HG03460 (cell line): ENCODE measurements around the gene RPS6KA5.

Experiments used
- ATAC-seq: cut with Tn5 transposase; IDR thresholded peaks from one replicate; pipeline ENCODE4 v1.9.1; 2021; ENCODE audit not compliant: unreplicated experiment

Gene RPS6KA5

DNA sequence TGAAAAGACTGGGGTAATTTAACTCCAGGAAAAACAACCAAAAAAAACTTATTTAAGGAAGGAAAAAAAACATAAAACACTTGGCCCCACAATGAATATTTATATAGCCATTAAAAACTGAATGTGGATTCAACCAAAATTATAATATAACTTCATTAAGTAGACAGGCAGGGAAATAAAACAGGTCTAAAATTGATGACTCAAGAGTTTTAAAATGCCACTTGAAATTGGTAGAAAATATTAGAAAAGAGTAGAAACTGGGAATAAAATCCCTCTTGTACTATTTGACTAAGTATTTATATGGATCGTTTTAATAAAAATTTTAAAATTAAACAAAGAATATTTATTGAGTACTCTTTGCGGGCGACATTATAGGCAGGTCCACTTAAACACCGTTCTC, 28.8 kb downstream of the RPS6KA5 start:
- no peak for ATAC-seq

DNA sequence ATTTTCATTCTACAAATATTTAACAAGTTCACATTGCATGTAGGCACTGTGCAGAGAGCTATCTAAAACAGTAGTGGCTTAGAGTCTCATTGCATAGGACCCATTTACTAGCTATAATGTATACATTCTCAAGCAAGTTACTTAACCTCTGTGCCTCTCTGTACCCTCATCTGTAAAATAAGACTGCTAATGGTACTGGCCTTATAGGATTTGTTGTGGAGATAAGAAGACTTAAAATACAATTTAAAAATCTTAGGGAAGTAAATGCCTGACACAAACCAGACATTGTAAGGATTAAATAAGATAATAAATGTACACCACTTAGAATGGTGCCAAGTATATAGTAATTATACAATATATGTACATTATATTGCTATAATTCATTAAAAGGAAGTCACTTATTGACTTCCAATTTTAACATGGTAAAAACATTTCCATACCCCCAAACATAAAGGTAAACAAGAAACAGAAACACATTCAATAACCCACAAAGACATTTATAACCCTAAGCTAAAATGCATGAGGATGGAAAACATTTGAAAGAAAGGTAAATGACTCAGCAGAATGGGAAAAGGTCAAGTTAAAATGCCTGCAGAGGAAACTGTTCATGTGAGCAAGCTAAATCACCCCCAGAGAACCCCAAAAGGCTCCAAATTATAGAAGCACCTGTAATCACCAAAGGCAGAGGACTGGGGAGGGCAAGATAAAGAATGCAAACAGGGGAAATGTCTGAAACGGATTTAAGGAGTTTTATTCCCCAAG, 30.8 kb downstream of the RPS6KA5 start:
- ATAC-seq: no peak

DNA sequence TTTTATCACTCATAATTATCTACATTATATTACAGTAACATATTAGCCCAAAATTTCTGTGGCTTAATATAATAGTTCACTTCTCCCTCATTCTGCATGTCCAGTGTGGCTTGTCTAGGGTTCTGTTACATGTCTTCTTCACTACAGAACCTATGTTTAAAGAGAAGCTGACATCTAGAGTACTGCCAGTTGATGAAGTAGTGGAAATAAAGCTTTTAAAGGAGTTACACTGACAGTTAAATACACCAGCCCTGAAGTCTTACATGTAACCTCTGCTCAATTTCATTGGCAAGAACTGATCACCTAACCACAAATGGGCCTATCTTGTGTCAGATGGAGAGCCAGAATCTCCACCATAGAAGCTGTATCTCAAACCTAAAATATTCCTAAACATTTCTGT, 32.9 kb downstream of the RPS6KA5 start:
- no peak for ATAC-seq

DNA sequence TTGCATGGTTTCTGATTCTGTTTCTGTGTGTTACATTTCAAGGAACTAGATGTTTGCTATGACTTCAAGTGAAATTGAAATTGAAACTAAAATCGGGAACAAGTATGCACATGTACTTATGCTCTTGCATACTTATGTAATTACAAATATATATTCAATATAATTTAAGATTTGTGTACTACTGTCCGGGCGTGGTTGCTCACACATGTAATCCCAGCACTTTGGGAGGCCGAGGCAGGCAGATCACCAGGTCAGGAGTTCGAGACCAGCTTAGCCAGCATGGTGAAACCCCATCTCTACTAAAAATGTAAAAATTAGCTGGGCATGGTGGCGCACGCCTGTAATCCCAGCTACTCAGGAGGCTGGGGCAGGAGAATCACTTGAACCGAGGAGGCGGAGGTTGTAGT, 37.8 kb downstream of the RPS6KA5 start:
- peak; percentile 86 for ATAC-seq

DNA sequence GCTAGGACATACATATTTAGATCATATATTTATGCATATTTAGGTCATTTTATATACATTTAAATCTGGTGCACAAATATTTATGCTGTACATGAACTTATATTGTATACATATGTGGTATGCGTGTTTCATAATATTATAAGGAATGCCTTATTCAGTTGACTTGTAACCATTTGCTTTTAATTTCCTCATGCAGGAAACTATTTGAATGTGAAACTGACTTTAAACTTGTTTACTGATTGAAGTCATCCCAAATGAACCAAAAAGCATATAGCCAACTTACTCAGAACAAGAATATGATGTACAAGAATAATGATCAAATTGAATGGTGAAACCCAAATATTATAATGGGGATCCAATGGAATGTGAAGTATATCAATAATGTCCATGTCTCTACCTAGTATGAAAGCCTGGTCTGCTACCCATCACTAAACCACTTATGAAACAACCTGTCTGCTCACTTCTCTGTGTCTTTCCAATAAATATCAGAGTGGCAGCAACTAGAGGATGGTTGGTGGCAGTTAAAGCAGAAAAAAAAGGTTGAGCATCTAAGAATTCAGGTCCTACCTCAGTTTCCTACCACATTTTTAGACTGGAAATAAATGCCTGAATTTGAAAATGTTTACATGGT, 38.3 kb downstream of the RPS6KA5 start:
- peak; percentile 43 for ATAC-seq

DNA sequence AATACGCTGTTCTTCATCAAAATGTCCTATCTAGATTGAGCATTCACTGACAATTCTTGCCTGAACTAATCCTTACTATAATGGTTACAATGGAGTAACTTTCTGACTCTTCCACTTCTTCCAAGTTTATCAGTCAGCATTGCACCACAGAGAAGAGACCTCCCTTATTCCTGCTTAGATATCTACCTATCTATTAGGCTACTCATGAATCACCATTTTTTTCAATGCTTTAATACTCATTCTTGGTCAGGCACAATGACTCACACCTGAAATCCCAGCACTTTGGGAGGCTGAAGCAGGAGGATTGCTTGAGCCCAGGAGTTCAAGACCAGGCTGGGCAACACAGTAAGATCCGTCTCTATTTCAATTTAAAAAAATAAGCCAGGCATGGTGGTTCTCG, 39.3 kb downstream of the RPS6KA5 start:
- ATAC-seq: no peak

DNA sequence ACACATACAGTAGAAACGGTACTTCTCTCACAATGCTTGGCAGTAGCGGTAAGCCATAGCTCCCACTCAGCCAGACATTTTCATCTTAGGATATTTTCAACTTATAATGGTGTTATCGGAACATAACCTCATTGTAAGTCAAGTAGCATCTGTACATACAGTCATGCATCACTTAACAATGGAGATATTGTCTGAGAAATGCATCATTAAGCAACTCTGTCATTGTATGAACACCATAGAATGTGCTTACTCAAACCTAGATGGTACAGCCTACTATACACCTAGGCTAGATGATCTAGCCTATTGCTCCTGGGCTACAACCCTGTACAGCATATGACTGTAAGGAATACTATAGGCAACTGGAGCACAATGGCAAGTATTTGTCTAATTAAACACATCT, 40.8 kb downstream of the RPS6KA5 start:
- no peak for ATAC-seq

DNA sequence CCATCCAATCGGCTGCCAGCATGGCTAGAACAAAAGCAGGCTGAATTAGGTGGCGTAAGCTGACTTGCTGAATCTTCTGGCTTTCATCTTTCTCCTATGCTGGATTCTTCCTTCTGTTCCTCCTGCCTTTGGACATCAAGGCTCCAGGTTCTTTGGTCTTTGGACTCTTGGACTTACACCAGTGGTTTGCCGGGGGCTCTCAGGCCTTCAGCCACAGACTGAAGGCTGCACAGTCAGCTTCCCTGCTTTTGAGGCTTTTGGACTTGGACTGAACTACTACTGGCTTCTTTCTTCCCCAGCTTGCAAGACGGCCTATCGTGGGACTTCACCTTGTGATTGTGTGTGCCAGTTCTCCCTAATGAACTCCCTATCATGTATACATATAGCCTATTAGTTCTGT, 42.0 kb downstream of the RPS6KA5 start:
- no peak for ATAC-seq

DNA sequence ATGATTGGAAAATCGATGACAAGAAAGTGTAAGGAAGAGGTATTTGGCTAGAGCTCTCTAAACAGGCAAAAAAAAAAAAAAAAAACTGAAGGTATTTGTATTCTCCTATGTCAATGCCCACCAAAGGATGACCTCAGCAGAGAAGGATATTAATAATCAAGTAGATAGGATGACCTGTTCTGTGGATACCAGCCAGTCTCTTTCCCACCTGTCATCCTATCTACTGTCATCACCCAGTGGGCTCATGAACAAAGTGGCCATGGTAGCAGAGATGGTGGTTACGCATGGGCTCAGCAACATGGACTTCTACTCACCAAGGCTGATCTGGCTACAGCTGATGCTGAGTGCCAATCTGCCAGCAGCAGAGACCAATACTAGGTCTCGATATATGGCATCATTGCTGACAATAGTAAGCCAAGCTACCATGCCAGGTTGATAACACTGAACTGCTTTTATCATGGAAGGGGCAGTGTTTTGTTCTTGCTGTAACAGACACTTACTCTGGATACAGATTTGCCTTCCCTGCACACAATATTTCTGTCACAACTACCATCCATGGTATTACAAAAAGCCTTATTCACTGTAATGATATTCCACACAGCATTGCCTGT, 43.5 kb downstream of the RPS6KA5 start:
- ATAC-seq: no peak

DNA sequence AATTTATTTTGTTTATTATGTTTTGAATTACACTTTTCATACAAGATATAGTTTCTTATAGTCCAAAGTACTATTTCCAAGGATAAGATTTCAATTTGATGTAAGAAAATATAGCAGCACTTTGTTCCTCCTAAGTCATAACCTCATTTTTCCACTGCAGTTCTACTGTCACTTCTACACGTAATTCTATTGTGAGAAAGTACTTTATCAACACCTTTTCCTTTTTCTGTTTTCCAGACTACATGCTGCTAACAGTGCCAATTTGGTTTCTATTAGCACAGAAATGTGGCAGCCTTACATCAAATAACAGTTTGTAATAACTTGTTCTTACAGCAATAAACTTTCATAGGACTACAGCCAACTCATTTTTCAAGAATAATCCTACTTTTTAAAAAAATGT, 45.0 kb downstream of the RPS6KA5 start:
- ATAC-seq: no peak

DNA sequence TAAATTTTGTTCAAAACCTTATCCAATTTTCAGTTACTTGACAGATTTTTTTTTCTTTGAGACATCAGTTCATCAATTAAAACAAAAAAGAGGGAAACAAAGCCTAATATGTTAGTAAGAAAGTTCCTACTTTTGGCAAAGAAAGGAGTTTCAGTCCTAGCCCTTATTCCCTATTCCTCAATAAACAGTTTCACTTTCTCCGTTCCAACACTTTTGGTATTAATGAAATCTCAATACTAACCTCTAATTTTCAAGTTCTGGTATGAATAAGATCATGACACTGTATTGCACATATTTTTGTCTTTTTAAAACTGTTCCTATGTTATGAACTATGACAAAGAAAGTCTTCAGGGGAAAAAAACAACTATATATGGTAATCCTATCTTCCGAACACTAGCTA, 48.4 kb downstream of the RPS6KA5 start:
- no peak for ATAC-seq

DNA sequence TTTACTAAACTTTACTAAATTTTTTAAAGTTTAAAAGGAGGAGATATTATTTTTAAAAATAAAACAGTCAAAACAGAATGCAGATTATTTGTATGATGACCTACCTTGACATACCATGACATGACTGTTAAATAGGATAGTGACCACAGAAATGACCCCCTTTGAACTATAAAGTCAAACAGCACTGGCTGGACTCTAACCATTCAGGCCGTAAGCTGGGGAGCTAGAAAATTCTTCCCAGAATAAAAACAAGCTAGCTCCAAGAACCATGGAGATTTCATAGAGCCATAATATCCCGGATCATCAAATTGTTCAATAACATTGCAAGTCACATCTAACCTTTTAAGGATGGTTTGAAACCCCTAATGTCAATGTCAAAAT, 50.3 kb downstream of the RPS6KA5 start:
- no peak for ATAC-seq

DNA sequence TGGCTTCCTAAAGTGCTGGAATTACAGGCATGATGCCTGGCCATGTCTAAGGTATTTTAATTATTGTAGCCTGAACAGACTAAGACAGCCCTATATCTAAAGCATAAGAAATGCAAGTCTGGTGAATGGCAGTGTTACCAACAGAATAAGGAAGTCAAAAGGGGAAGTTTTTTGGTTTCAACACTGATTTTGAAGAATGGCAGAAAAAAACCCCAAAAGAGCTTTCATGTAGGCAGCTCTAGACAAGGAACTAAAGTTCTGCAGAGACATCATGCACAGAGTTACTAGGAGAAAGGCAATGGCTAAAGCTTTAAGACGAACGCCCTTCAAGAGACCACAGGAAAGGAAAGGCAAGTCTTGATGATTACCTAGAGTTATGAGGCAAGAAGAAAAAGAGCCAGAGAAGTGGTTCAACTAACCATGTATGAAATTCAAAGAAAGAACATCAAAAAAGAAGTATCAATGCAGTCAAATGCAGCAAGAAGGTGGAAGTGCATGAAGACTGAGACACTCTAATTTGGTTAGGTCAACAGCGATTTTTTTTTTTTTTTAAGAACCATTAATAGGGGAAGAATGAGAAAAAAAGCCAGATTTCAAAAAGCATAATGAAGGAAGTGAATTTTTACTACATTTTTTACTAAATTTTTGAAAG, 50.8 kb downstream of the RPS6KA5 start:
- peak; percentile 93 for ATAC-seq

DNA sequence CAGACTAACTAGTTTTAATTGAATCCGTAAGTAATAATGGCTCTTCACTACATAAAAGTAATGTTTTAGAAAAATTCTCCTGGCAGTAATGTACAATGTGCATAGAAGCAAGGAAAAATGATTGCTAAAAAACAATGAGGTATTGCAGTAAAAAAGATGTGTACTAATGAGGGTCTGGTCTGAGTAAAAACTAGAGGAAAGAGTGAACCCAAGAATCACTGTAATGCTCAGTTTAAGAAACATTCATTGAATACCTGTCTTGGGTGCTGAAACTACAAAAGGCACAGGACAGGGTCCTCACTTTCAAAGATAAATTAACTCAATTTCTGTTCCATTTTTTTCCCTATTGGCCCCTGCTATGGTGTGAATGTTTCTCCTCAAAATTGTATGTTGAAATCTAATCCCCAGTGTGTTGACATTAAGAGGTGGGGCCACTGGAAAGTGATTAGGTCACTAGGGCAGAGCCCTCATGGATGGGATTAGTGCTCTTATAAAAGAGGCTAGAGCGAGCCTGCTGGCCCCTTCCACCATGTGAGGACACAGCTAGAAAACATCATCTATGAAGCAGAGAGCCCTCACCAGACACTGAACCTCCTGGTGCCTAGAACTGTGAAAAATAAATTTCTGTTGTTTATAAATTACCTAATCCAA, 51.6 kb downstream of the RPS6KA5 start:
- no peak for ATAC-seq

DNA sequence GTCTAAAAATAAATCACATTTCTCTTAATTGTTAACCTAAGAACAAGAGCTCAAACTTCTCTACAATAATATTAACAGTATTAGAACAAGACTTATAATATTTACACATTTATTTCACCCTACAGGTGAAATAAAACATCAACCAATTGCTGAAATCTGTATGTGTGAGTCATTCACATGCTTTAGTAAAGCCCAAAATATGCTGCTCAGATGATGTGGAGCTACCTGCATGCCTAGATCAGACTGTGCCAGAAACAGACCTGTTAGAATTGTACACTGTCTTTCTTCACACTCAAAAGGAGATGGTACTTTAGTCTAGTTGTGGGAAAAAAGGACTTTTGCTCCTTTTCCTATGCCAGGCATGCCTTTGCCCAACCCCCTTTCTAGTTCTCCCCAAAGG, 54.7 kb downstream of the RPS6KA5 start:
- ATAC-seq: no peak

DNA sequence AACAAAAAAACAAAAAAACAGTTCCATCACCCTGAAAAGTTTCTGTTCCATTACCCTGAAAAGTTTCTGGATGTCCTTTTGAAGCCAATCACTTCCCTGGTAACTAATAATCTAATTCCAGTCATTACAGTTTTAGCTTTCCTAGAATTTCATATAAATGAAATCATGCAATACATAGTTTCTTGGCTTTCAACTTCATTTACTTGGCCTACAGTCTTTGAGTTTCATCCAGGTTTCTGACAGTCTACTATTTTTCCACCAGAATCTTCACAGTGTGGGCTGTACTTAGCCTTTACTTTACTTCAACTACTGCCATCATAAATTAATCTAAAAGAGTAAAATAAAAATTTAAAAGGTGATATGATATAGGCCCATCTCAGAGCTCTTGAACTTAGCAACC, 55.5 kb downstream of the RPS6KA5 start:
- no peak for ATAC-seq

DNA sequence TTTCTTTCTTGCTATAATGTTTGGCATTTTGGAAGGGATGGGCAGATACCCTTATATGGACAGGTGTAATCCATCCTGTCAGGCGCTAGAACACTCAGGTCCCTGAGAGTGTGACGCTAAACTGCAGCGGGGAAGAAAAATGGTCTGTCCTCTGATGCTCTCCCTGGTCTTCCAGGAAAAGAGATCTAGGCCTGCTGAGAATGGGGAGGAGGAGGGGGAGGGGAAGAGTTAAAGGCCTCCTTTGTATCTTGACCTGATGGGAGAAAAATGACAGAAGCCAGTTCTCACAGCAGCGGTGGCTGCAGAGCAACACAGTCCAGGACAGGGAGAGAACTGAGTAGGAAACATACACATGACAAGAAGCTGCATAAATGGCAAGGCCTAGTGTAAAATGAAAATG, 61.1 kb downstream of the RPS6KA5 start:
- no peak for ATAC-seq

DNA sequence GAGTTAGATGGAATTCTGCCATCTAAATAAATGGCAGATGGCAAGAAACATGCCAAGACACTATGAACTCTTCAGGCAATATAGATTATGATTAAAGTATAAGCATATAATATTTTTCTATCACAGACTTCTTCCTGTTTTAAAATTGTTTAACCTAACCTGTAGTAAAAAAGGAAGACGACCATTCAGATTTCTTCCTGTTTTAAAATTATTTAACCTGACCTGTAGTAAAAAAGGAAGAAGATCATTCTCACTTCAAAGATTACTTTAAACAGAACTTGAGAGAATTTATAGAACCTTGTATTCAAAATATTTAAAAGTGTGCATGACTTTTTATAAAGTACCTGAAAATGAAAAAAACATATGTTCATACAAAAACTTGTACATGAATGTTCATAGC, 63.5 kb downstream of the RPS6KA5 start:
- no peak for ATAC-seq

DNA sequence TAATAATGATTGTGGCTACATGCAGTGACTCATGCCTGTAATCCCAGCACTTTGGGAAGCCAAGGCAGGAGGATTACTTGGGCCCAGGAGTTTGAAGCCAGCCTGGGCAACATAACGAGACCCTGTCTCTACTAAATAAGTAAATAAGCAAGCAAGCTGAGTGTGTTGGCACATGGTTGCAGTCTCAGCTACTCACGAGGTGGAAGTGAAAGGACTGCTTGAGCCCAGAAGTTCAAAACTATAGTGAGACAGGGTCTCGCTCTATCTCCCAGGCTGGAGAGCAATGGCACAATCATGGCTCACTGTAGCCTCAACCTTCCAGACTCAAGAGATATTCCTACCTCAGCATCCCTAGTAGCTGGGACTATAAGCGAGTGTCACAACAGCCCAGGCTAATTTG, 64.7 kb downstream of the RPS6KA5 start:
- ATAC-seq: no peak

DNA sequence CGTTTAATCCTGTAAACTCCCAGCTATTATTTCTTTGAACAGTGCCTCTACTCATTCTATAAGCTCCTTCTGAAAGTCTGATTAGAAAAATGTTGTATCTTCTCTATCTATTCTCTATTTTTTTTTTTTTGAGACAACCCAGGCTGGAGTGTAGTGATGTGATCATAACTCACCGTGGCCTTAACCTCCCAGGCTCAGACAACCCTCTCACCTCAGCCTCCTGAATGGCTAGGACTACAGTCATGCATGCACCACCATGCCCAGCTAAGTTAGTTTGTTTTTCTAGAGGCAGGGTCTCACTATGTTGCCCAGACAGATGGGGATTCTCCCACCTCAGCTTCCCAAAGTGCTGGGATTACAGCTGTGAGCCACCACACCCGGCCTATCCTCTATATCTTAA, 66.6 kb downstream of the RPS6KA5 start:
- ATAC-seq: no peak

DNA sequence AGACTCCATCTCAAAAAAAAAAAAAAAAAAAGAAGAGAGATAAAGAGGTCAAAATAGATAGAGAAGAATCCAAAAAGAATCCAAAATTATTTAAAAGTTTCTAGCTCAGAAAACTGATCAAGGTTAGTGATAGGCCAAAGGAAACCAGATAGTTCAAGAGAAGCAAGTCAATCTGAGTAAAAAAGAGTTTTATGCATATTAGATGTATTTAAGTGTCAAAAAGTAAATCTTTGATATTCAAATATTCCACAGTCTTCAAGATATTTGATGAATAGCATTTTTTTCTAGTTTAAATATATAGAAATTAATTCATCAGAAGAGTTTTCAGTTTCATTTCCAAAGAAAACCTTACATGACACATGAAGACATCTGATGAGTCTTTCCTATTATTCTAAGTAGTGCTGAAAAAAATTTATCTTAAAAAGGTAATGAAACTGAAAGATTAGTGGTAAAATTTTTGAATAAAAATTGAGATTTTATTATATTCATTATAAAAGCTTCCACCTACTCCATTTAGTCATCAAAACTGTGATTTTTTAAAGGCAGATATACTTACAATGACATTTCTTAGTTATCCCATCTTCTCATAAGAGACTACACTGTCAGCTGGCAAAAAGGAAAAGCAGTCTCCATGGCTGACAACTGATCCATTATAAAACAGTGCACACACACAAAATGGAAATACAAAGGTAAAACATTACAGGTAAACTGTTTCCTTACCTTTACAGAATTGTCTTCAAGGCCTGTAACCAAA, 68.6 kb downstream of the RPS6KA5 start:
- no peak for ATAC-seq
